PC-9 (cell line): ENCODE data around the gene PHLDB2. TPM values are rescaled to one million over a fixed set of nuclear protein-coding genes. Genes with fewer than 3 reads are reported as not detected.
A peak's percentile ranks its signal among the peaks of the same experiment; 100 is the strongest.

Source experiments
- BruUV-seq: library from RNA; stranded (reverse); fragments of 400-500 nt; replicated peaks from 2 replicates; lab custom pipeline; 2021; lab: Mats Ljungman, UMichigan
- CTCF ChIA-PET: fragments of 300-600 bp; sonication (Branson Sonifier 250); formaldehyde crosslinking; loops from one replicate; lab custom pipeline; 2022; ENCODE audit warnings: antibody characterized with exemption; lab: Charles Lee
- POLR2A ChIA-PET: fragments of 300-600 bp; sonication (Branson Sonifier 250); formaldehyde crosslinking; loops from one replicate; lab custom pipeline; 2022; ENCODE audit warnings: antibody characterized with exemption; ENCODE audit not compliant: unreplicated experiment; lab: Charles Lee
- DNase-seq, 2 experiments: peaks; one replicate each; pipeline versions ENCODE4 v3.0.0 to v3.0.0-alpha.2; 2015 to 2022; ENCODE audit warnings: mixed read lengths in 1 of 2
- H2AFZ ChIP-seq: fragments of 200-600 bp; sonication (generic); 2 replicates; pipeline ENCODE4 v1.8.1; 2017; ENCODE audit warnings: antibody characterized with exemption
- H3F3A ChIP-seq: fragments of 200-600 bp; sonication (generic); 2 replicates; pipeline ENCODE4 v1.8.1; 2017; ENCODE audit warnings: antibody characterized with exemption, mild to moderate bottlenecking, low read depth; ENCODE audit not compliant: insufficient read depth
- H3K27ac ChIP-seq: fragments of 200-600 bp; sonication (generic); 2 replicates; pipeline ENCODE4 v1.6.1; 2016; ENCODE audit warnings: mixed run types
- H3K27me3 ChIP-seq: fragments of 200-600 bp; sonication (generic); 2 replicates; pipeline ENCODE4 v1.6.1; 2016; ENCODE audit warnings: low read depth, mixed run types; ENCODE audit not compliant: insufficient read depth
- H3K36me3 ChIP-seq: fragments of 200-600 bp; sonication (generic); 2 replicates; pipeline ENCODE4 v1.6.1; 2016; ENCODE audit warnings: low read depth, mixed run types
- H3K4me1 ChIP-seq: fragments of 200-600 bp; sonication (generic); replicated peaks from 2 replicates; pipeline ENCODE4 v1.6.1; 2016; ENCODE audit warnings: mixed run types; ENCODE audit not compliant: insufficient read depth
- H3K4me2 ChIP-seq: fragments of 200-600 bp; sonication (generic); 2 replicates; pipeline ENCODE4 v1.6.1; 2017; ENCODE audit warnings: mixed run types
- H3K4me3 ChIP-seq: fragments of 200-600 bp; sonication (generic); 2 replicates; pipeline ENCODE4 v1.6.1; 2016; ENCODE audit warnings: mixed run types
- H3K79me2 ChIP-seq: fragments of 200-600 bp; sonication (generic); 2 replicates; pipeline ENCODE4 v1.6.1; 2017; ENCODE audit warnings: low read depth, mixed run types
- H3K9me2 ChIP-seq: fragments of 200-600 bp; sonication (generic); 2 replicates; pipeline ENCODE4 v1.8.1; 2017; ENCODE audit warnings: mild to moderate bottlenecking; ENCODE audit not compliant: insufficient read depth
- H3K9me3 ChIP-seq: fragments of 200-600 bp; sonication (generic); 2 replicates; pipeline ENCODE4 v1.8.1; 2016; ENCODE audit warnings: low read depth; ENCODE audit not compliant: insufficient read depth
- H4K20me1 ChIP-seq: fragments of 200-600 bp; sonication (generic); 2 replicates; pipeline ENCODE4 v1.8.1; 2017; ENCODE audit not compliant: insufficient read depth
- CTCF ChIP-seq: fragments of 200-600 bp; sonication (generic); conservative IDR thresholded peaks from 2 replicates; pipeline ENCODE4 v1.6.1; 2017; ENCODE audit warnings: mixed run types, antibody characterized with exemption, mild to moderate bottlenecking, moderate library complexity
- EZH2 ChIP-seq: fragments of 200-600 bp; sonication (generic); IDR thresholded peaks from 2 replicates; pipeline ENCODE4 v1.8.0; 2017; ENCODE audit warnings: antibody characterized with exemption, low read depth
- intact Hi-C: fragments of 100-400 bp; cut with micrococcal nuclease; formaldehyde crosslinking; loops from one replicate; pipeline ENCODE4 v1.10.0; 2022; ENCODE audit not compliant: unreplicated experiment
- total RNA-seq: library from RNA; stranded (reverse); gene quantifications from 2 replicates; pipeline ENCODE4 v1.2.3, GENCODE V29; 2021

PHLDB2 gene
- total RNA-seq, 1 experiment from 2014 or later, result 42.7 TPM

DNA sequence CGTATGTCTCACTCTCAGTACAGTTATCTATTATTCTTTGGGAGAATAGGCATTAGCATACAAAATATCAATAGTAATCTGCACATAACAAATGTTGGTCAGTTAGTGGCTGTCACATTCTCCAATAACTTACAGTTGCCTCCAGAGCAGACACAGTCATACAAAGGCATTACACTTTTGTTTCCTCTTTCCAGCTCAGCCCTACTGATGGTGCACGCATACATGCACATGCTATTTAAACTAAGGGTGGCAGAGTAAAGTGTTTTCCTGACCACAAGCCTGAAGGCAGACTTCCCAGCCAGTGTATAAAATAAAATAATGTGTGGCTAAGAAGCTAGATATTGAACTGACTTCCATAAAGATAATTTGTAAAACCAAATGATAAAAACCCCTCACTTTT is 47.6 kb downstream of the PHLDB2 start:
- CTCF ChIA-PET, result no interaction called here
- intact Hi-C loops, result no loop called here
- no peak for TF ChIP-seq CTCF
- TF ChIP-seq EZH2, result no peak

DNA sequence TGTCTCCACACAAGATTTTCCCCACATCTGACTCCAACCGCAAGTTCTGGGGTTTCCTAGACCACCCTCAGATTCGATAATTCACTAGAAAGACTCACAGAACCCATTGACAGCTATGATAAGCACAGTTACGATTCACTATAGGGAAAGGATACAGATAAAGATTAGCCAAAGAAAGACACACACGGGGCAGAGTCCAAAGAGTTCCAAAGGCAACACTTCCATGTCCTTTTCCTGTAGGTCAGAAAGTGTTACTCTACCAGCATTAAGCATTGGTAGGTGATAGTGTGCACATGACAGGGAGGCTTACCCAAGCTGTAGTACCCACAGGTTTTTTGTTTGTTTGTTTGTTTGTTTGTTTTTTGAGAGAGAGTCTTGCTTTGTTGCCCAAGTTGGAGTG is 48.1 kb downstream of the PHLDB2 start:
- 0 out of 2 replicates have a peak overlapping the region, but pooled peaks have one; percentile 2 for H3K27ac ChIP-seq
- H3K4me1 ChIP-seq, result peaks cover 39% of the 10 kb centered on the region
- no peak for DNase-seq
- intact Hi-C loops, result no loop called here
- POLR2A ChIA-PET, result interaction anchor here (0.6 kb wide), 1 partner anchor 16 kb away, joined by 4 read pairs; no protein-coding TSS in a partner anchor
- H3K36me3 ChIP-seq, result peaks cover 36% of the 10 kb centered on the region
- no peaks in the 10 kb centered on the region for H3K9me2 ChIP-seq
- no peak overlapping the region for H3K4me3 ChIP-seq
- H3K27me3 ChIP-seq, result no peaks in the 10 kb centered on the region
- TF ChIP-seq CTCF (no peak), EZH2 (no peak)
- no peak overlapping the region for H2AFZ ChIP-seq
- no TSS peak for BruUV-seq
- H4K20me1 ChIP-seq, result no peaks in the 10 kb centered on the region
- peaks cover 70% of the 10 kb centered on the region for H3K79me2 ChIP-seq
- H3F3A ChIP-seq, result peaks cover 58% of the 10 kb centered on the region
- CTCF ChIA-PET, result no interaction called here
- H3K4me2 ChIP-seq, result no peak overlapping the region
- peaks cover 12% of the 10 kb centered on the region for H3K9me3 ChIP-seq

More for the DNA sequence above, 47.6 kb downstream of the PHLDB2 start:
- Histone ChIP-seq H3K9me2 (no peaks in the 10 kb centered on the region), H3K36me3 (peaks cover 39% of the 10 kb centered on the region), H4K20me1 (no peaks in the 10 kb centered on the region), H3K4me2 (no peak overlapping the region), H3K4me1 (peaks cover 44% of the 10 kb centered on the region), H3K9me3 (peaks cover 12% of the 10 kb centered on the region), H2AFZ (no peak overlapping the region), H3K4me3 (no peak overlapping the region), H3K27ac (peak overlapping the region; percentile 96; the same call in 1 of the 2 replicates), H3F3A (peaks cover 63% of the 10 kb centered on the region), H3K79me2 (peaks cover 74% of the 10 kb centered on the region), H3K27me3 (no peaks in the 10 kb centered on the region)
- no peak for DNase-seq
- POLR2A ChIA-PET, result interaction anchor here (0.6 kb wide), 1 partner anchor 16 kb away, joined by 4 read pairs; no protein-coding TSS in a partner anchor
- no TSS peak for BruUV-seq

DNA sequence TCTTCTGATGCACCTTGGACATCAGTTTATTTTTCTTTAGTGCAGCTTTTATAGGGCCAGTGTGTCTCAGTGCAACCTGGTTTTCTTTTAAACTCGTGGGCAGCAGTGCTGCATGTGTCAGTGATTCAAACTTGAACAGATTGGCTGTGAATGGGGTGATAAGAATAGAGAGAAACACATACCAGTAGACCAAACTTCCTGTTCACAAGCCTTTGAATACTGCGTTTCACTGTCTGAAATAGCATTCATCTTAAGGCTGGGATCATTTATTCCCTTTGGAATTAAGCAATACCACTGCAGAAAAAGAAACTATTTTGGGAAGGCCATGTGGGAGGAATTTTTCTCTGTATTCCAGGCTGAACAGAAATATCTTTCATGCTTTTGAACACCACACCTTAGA is 51.7 kb downstream of the PHLDB2 start:
- intact Hi-C loops, result no loop called here
- H2AFZ ChIP-seq, result no peak overlapping the region
- peaks cover 39% of the 10 kb centered on the region; the same call in 1 of the 2 replicates for H3F3A ChIP-seq
- no peaks in the 10 kb centered on the region for H3K9me2 ChIP-seq
- ChIA-PET POLR2A (interaction anchor here (0.7 kb wide), 1 partner anchor 68 kb away, joined by 5 read pairs; no protein-coding TSS in a partner anchor), CTCF (interaction anchor here (0.6 kb wide), 1 partner anchor 16 kb away, joined by 3 read pairs; no protein-coding TSS in a partner anchor)
- DNase-seq, result no peak
- no peak for TF ChIP-seq EZH2
- TF ChIP-seq CTCF, result no peak
- H3K4me1 ChIP-seq, result peaks cover 6% of the 10 kb centered on the region; the same call in 1 of the 2 replicates
- H3K27me3 ChIP-seq, result no peaks in the 10 kb centered on the region
- H3K79me2 ChIP-seq, result peaks cover 57% of the 10 kb centered on the region
- H4K20me1 ChIP-seq, result no peaks in the 10 kb centered on the region
- no TSS peak for BruUV-seq
- H3K9me3 ChIP-seq, result peaks cover 5% of the 10 kb centered on the region
- no peak overlapping the region for H3K4me3 ChIP-seq
- H3K36me3 ChIP-seq, result peaks cover 46% of the 10 kb centered on the region
- H3K27ac ChIP-seq, result peak overlapping the region; percentile 10
- H3K4me2 ChIP-seq, result no peak overlapping the region
